ENCODE measurements around the gene LURAP1L.

Gene LURAP1L

DNA sequence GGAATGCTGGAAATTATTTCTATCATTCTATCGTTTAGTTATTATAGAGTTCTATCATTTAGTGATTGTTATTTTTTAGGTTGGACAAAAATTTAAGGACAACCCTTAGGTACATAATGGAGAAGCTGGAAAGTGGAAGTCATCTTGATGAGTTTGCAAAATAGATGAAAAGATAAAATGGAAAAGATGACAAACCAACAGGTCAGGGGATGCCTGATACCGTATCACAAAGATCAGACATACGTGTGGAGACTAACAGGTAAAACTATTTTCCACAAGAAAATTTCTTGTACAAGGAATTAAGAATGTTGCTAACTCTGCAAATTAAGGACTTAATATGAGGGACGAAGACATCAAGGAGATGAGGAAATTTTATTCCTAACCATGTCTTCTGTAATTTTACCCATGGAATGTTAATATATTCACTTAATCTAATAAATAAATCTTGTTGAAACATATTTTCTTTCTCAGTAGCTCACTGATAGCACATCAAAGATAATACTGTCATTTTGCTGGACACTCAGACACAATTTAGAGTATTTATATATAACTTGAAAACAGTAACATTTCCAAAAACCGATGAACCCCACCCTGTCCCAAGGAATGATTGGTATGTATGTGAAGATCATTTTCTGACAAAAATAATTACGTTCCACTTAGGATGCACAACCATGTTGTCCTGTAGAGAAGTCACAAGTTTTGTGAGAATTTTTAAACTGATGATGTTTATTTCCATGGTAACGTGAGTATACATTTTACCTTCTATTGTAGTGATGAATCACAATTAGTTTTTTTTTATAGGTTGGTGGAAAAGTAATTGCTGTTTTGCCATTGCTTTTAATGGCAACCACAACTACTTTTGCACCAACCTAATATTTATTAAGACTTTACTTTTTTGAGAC lies 2.6 kb downstream of the LURAP1L start:
- DNase-seq (ENCODE audit: low spot score): peak; percentile 13

- DNase-seq (ENCODE audit: low spot score): no peak
Measured at GRCh38 chr9:12778389-12778788, 3.6 kb downstream of the LURAP1L start.

GRCh38 chr9:12781226-12781733 lies 6.5 kb downstream of the LURAP1L start:
- DNase-seq (ENCODE audit: low spot score): no peak

- DNase-seq (ENCODE audit: low spot score): no peak
Measured at GRCh38 chr9:12783767-12784460, 9.1 kb downstream of the LURAP1L start.

GRCh38 chr9:12784461-12785259 lies 9.8 kb downstream of the LURAP1L start:
- peak; percentile 55 for DNase-seq (ENCODE audit: low spot score)

DNA sequence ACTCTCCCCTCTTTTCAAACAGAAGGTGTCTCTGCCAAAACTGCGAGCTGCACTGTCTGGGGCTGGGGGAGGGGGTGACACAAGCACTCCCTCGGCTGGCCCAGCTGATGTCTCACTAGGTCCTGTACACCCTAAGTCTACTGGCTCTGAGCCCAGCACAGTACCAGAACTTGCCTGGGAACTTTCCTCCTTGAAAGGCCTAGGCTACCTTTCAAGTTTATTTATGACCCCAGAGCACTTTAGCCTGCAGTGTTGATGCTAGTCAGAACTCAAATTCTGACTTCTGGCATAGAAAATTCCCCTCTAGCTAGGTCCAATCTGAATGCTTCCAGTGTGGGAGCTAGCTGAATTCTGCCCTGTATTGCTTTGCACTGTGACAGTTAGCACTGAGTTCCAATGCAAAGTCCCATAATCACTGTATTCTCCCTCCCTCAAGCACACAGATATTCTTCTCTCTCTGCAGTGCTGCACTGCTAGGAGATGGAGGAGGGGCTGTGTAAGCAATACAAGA lies 10.5 kb downstream of the LURAP1L start:
- DNase-seq (ENCODE audit: low spot score): no peak

GRCh38 chr9:12785941-12786340 lies 11.1 kb downstream of the LURAP1L start:
- DNase-seq (ENCODE audit: low spot score): no peak

- peak; percentile 13 for DNase-seq (ENCODE audit: low spot score)
Measured at GRCh38 chr9:12790001-12790400, 15.2 kb downstream of the LURAP1L start.

DNA sequence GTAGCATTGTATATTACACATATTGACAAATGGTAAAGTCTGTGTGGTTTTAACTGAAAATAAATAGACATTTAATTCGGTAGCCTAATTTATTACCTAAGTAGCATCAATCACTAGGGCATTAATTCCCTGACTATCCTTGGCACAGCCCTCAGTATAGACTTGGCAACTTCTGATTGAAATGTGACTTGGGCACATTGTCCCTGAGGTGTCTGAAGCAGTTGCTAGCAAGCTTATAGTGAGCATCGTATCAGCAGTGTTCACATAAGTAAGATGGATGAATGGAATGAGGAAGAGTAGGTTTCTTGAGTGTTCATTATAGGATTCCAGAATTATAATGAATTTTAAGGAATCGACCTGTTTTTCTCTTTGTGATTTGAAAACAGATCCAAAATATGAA lies 16.1 kb downstream of the LURAP1L start:
- DNase-seq (ENCODE audit: low spot score): no peak

DNA sequence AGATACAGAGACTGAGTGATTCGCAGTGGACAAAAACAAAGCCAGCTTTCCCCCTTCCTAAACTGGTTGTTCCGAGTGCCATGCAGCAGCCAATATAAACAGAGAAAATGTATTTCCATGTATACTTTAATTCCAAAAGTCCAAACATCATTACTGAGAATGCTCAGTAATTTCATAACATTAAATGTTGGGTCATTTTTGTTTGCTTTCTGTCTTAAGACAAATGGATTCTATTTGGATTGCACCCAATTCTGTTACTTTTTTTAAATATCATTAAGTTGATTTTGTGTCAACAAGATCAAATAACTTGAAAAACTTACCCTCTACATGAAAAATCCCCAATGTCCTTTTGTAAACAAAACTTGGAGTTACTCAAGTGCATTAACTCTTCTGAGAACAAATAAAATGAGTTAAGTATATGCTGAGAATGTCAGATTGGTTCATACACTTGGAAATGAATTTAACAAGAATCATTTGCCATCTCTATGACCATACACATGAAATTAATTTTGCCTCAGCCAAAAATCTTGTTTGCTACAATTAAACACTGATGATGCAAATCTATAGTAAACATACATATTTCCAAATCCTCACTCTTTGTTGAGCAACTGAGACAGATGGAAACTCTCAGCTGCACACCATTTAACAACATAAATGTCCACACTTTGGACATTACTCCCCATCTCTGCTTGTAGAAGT lies 19.4 kb downstream of the LURAP1L start:
- DNase-seq (ENCODE audit: low spot score): no peak

DNA sequence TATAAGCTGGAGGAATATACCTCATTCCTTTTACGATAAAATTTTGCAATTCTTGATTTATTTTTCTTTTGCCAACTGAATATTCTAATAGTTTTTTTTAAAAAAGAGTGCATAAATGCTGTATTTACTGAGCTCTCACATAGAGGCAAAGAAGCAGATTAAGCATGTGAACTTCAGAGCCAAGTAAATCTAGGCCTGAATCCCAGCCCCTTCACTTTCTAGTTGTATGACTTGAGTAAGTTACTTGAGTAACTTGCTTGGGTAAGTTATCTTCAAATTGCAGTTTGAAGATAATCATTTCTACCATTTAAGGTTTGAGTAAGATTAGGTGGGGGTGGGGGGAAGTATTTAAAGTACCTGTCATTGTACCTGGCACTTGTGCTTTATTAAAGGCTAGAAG lies 21.8 kb downstream of the LURAP1L start:
- DNase-seq (ENCODE audit: low spot score): no peak

- no peak for DNase-seq (ENCODE audit: low spot score)
Measured at GRCh38 chr9:12797037-12797436, 22.2 kb downstream of the LURAP1L start.

DNA sequence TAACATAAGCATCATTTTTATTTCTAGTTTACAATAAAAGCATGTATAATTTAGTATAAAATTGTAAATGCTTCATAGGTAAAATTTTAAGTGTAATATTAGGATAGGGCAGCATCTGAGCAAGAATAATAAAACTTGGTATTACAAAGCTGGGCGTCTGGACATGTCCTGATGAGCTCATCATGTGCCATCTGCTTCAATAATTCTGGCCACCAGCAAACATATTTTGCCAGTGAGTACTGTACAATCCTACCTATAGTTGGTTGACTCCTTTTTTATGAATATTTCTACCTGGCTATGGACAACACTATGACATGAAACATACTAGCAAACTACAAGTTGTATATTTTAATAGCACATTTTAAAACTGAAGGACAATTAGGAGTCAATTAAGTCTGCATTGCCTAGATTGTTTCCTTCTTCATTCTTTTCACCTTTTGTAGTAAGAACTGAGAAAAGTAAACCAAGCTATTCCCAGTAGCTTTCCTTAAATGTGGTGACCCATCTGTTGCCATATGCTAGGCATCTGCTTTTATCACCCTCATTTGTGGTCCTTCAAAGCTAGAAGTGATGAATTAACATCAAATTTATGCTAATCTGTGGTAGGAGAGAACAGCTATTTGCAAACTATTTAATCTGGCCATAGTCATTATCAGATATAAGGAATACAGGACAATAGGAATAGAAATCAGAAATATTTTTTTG lies 23.4 kb downstream of the LURAP1L start:
- peak; percentile 29 for DNase-seq (ENCODE audit: low spot score)

DNA sequence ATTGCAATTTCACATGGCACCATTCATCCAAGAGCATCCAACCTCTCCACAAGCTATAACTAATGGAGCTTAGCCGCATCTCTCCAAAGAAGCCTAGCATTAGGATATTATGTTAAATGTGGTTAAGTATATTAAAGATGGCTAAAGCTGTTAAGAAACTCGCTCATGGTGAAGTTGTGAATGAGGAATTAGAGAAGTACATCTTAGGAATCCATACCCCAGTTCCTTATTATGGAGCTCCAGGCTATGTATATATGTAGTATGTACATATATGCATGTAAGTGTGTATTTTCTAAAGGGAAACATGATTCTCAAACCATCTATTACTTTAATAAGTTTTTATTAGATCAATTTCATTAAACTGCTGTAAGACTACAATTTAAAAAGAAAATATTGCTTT lies 26.4 kb downstream of the LURAP1L start:
- no peak for DNase-seq (ENCODE audit: low spot score)

DNA sequence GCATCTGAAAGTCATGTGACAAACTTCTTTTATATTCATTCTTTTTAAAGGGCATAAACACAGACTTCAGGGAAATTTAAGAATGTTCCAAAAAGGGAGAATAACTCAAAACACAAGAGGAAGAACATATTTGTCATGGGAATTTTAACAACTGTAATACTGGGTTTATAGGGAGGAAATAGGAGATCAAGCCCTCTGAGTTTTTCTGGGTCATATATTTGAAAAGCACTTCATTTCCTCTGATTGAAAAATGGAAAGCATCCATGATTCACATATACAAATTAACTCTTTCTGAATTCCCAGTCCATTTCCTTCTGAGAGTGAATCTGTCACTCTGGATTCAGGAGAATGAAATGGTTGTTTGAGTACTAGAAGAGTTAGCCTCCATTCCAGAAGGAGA lies 26.8 kb downstream of the LURAP1L start:
- DNase-seq (ENCODE audit: low spot score): no peak

GRCh38 chr9:12802093-12802492 lies 27.3 kb downstream of the LURAP1L start:
- no peak for DNase-seq (ENCODE audit: low spot score)

DNA sequence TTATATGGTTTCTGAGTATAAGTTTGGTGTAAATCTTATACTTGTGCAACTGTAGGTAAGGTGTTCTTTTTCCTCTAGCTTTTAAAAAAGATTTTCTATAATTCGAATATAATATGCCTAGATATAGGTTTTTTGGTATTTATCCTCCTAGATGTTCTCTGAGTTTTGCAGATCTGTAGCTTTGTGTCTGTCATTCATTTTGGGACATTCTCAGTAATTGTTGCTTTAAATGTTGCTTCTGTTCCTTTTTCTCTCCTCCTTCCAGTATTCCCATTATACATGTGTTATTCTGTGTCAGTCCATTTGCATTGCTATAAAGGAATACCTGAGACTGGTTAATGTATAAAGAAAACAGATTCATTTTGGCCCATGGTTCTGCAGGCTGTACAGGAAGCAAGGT lies 33.7 kb downstream of the LURAP1L start:
- no peak for DNase-seq (ENCODE audit: low spot score)

DNA sequence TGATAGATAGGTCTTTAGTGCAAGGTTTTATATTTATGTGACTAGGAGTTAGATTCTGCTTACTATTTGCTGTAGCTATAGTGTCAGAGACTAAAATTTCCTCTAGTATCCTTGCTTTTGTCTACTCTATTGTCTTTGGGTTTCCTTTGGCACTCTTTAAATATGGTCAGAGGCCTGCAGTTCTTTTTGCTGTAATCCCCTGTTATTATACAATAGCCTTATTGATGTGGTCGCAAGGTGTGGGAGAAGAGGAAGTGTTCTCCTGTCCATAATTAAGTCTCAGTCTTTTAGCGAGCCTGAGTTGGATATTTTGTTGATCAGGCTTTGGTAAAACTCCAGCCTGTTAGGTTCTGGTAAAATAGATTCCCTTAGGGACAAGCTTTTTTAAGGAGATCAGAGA lies 34.9 kb downstream of the LURAP1L start:
- no peak for DNase-seq (ENCODE audit: low spot score)

DNA sequence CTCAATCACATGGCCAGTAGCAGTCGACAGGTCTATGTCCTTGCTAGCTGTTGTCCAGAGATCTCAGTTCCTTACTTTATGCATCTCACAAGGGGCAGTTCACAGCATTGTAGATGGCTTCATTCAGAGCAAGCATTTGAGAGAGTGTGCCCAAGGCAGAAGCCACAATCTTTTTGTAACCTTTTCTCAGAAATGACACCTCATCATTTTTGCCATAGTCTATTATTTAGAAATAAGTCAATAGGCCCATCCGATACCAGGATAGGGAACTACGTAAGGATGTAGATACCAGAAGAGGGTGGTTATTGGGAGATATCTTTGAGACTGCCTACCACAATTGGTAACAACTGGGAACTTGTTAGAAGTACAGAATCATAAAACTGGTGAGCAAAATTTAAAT lies 37.1 kb downstream of the LURAP1L start:
- no peak for DNase-seq (ENCODE audit: low spot score)

DNA sequence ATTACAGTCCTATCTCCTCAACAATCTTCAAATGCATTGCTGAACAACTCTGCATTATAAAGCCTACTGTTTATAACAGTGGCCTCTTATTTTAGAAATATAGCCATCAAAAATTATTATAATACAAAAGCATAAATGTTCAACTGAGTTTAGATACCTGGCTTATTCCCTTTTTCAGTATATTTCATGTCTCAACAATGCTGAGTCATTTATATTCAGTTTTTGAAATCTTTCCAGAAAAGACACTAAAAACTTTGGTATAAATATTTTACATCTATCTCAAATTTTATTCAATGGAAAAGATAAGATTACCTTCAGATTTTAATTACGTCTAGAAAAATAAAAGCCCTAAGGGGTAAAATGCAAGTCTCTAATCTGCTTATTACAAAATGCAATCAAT lies 37.9 kb downstream of the LURAP1L start:
- DNase-seq (ENCODE audit: low spot score): no peak

DNA sequence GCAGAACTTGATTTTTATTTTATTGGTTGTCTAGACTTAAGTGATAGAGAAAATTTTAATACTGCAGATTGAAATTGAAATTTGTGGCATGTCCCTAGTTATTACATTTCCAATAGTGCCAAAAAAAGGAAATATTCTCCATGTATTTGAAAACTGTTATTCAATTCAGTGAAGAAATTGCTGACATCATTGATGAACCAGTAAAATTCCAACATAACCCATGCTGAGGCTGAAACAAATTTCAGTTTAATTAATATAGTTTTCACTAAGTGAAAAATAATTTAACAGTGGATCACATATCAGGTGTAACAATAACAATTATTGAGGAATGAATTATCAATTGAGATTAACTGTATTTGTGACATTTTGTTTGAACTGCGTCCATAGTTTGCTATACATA lies 38.7 kb downstream of the LURAP1L start:
- no peak for DNase-seq (ENCODE audit: low spot score)
